GM21619 (cell line): ENCODE data around the gene SLC44A4.
A peak's percentile ranks its signal among the peaks of the same experiment; 100 is the strongest.
"Not testable (repeated sequence)": the region's sequence is repeated elsewhere in the genome, so short reads cannot be mapped to it uniquely, and the experiment has no call there.

ENCODE experiments used
- ATAC-seq: cut with Tn5 transposase; IDR thresholded peaks from one replicate; pipeline ENCODE4 v1.9.1; 2021; ENCODE audit not compliant: unreplicated experiment

Gene SLC44A4

GRCh38 chr6:31880616-31881015, 1.8 kb upstream of the SLC44A4 start:
- no peak for ATAC-seq

GRCh38 chr6:31879901-31880300, 1.1 kb upstream of the SLC44A4 start:
- ATAC-seq = no peak

- no peak for ATAC-seq
Measured at GRCh38 chr6:31879143-31879542, 346 bp upstream of the SLC44A4 start.

- no peak for ATAC-seq
Measured at GRCh38 chr6:31878222-31878621, 575 bp downstream of the SLC44A4 start.

- ATAC-seq = no peak
Measured at GRCh38 chr6:31877651-31878161, 1.1 kb downstream of the SLC44A4 start.

GRCh38 chr6:31877125-31877650, 1.6 kb downstream of the SLC44A4 start:
- ATAC-seq = no peak

GRCh38 chr6:31876357-31876756, 2.4 kb downstream of the SLC44A4 start:
- no peak for ATAC-seq

GRCh38 chr6:31875877-31876276, 2.9 kb downstream of the SLC44A4 start:
- ATAC-seq = no peak

GRCh38 chr6:31874836-31875572, 3.8 kb downstream of the SLC44A4 start:
- ATAC-seq = no peak

- no peak for ATAC-seq
Measured at GRCh38 chr6:31874084-31874670, 4.6 kb downstream of the SLC44A4 start.

GRCh38 chr6:31871046-31871659, 7.6 kb downstream of the SLC44A4 start:
- ATAC-seq = no peak

GRCh38 chr6:31870385-31870921, 8.3 kb downstream of the SLC44A4 start:
- no peak for ATAC-seq

GRCh38 chr6:31869343-31869742, 9.5 kb downstream of the SLC44A4 start:
- ATAC-seq = no peak

- ATAC-seq = not testable (repeated sequence)
Measured at GRCh38 chr6:31868658-31868971, 10.2 kb downstream of the SLC44A4 start.

GRCh38 chr6:31865205-31866118, 13.3 kb downstream of the SLC44A4 start:
- no peak for ATAC-seq

- no peak for ATAC-seq
Measured at GRCh38 chr6:31864818-31865204, 14.0 kb downstream of the SLC44A4 start.

- not testable (repeated sequence) for ATAC-seq
Measured at GRCh38 chr6:31864123-31864562, 14.7 kb downstream of the SLC44A4 start.

- ATAC-seq = peak; percentile 89
Measured at GRCh38 chr6:31862344-31863235, 16.2 kb downstream of the SLC44A4 start, which contains the start of gene NEU1. NEU1 (minus strand) TSS chr6:31862821; CDS start chr6:31862776, 45 bp downstream.

- ATAC-seq = no peak
Measured at GRCh38 chr6:31861919-31862343, 16.9 kb downstream of the SLC44A4 start.
